HG03439 (cell line): ENCODE results near the gene ADAM10.

Source experiments
- ATAC-seq: cut with Tn5 transposase; IDR thresholded peaks from one replicate; pipeline ENCODE4 v1.9.1; 2021; ENCODE audit warnings: mild to moderate bottlenecking, moderate library complexity; ENCODE audit not compliant: unreplicated experiment

The ADAM10 gene

DNA sequence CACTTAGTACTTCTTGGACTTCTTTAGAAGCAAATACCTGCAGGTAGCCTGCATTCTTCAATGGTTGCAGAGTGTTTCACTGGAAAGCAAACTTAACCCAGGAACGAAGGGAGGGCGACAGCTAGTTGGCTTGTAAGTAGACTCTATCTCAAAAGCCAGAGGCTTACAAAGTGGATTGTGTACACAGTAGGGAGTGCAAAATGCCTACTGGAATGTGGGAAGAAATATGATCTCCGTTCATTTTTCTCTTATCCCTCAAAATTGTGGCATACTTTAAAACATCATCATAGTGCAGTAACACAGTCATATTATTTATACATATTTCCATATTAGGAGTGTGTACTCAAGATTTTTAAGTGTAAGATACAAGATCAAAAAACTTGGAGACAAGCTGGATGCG, 162.0 kb downstream of the ADAM10 start:
- no peak for ATAC-seq

DNA sequence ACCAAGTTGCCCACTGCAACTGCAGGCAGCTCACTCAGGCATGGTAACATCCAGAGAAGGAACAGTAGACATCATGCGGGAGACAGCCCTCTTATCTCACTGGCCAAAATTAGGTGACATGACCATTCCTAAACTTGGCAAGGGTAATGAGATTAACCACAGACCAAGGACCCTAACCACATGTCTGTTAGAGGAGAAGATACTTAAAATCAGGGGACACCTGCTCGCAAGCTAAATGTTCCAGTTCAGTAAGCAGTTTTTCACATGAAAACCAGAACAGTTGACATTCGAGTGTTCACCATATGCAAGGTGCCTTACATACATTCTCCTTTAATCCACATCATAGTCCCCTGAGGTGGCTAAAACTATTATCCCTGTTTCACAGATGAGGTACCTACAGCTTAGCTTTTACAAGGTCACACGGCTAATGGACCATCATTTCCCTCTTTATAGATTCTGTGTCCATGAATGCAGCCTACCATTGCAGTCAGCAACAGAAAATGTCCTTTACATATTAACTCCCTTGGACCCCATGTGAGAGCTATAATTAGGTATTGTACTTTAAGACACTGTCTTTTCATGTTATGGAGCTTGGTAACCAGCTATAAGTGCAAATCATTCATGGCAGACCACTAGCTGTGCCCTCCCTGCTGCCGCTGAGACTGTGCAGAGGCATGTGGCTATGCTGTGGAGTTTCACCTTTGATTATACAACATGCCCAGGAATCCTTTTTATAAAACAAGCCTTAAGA, 163.6 kb downstream of the ADAM10 start:
- no peak for ATAC-seq

DNA sequence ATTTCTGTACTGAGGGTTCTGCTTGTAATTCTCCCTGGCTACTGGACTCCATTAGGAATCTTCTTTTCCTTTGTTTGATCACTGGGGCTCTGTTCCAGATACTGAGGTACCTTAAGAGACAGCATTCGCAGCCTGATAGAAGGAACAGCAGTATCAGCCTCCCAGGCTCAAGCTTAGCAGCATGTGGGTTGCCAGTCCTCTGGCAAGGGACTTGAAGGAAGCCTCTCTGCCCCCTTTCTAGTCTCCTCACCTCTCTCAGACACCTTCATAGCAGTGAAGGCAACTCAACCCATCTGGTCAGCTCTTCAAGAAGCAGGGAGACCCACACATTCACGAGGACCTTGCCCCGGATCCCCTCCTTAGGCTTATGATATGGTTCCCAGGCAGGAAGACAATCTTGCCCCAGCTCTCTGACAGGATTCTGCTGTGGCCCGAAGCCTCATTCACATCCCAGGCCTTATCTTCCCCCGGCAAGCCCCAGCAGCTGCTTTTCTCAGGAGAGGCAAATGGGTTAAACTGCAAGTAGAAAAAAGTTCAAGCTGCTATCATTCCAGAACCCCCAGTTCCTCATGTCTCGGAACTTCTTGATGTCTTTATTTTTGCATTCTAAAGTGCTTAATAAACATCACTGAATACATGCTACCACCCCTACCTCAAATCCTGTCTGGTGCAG, 164.6 kb downstream of the ADAM10 start:
- no peak for ATAC-seq

DNA sequence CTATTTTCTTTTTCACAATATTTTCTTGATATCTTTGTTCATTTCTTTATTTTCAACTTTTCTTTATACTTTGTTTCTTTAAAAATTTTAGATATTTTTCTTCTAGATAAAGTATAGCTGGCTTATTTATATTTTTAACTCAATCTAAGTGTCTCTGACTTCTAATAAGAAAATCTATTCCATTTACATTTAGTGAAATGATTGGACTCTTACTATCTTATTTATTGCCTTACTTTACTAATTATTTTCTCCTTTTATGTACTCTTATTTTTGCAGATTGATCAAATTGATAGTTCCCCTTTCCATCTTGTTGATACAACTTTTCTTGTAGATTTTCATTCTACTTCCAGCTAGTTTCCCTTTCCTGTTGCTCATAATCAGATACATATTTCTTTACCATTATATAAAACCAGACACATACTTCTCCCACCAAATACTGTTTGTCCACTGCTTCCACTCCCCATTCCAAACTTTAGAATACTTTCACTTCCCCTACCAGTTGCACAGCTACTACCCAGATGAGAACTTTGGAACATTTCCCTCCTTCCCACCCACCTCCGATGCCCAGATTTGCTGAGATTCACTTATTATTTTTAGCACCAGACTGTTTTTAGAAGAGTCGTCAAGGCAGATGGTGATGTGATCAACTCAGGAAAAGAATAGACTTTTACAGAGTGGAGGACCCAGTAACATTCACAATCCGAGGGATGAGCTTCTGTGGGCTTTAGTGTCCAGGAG, 166.2 kb downstream of the ADAM10 start:
- ATAC-seq, result no peak

DNA sequence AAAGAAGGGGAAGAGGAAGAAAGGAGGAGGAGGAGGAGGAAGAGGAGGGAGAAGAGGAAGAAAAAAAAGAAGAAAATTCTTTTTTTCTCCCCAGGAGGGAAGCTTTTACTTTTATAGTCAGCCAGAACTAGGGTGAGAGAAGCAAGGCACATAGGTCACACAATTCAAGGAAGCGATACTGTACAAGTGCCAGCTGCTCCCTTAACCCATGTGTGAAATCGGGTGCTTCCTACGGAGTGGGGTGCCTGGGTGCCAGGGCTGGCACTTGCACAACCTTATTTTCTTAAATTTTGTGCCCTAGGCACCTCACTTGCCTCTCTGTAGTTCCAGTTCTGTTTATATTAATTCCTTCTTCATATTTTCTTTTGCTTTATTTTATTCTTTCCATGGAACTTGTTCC, 167.3 kb downstream of the ADAM10 start:
- ATAC-seq, result no peak

DNA sequence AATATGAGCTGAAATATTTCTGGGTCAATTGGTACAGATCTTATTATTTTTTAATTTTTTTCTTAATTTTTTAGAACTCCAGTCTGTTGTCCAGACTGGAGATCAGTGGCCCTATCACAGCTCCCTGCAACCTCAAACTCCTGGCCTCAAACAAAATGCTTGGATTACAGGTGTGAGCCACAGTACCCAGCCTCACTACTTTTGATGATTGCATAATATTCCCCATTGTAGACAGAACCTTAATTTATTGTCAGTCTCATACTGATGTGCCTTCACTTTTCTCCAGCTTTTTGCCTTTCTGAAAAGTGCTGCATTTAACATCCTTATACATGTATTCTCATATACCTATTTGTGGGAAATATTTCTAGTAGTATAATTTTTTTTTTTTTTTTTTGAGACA, 172.8 kb downstream of the ADAM10 start:
- ATAC-seq, result no peak

DNA sequence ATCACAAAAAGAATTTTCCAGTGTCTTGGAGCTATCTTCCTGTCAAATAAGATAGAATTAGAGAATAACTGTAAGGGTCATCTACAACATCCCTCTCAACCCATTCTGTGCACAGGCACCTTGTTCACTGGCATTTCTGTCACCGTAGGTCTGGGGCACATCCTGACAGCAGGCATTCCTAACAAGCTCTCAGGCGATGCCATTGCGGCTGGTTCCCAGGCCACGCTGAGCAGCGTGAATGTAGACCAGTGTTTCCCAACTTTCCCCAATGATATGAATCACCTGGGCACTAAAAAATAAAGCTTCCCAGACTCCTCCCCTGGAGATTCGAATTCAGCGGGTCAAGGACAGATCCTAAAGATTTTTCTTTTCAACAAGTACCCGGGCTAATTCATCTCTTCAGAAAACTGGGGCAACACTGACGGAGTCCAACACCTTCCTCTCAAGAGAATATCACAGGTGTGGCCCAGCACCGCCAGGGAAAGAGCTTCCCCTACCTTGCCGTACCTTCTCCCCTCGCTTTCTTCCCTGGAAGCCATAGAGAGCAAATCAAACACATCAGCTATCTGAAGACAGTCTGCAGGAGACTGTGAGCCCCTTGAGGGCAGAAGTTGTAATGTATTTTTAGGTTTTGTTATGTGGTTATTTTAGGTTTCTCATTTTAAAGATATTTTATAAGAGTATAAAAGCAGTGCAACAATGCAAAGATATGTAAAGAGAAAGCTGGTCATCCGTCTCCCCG, 174.3 kb downstream of the ADAM10 start:
- ATAC-seq, result no peak

DNA sequence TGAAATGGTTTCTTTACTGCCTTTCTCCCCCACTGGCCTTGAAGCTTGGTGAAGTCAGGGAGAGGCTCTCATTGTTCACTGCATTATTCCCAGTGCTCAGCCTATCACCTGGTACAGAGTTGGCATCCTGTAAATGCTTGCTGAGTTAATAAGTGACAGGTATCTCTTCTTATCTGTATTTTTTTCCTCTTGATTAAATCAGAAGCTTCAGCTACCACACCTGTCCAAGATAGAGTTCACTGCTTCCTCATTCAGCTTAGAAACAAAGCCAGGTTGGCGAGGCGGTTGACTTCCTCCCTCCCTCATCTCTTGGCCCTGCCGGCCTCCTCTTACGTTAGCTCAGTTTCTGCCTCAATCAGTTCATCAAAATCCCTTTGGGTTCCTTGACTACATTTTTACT, 174.9 kb downstream of the ADAM10 start:
- ATAC-seq, result no peak

DNA sequence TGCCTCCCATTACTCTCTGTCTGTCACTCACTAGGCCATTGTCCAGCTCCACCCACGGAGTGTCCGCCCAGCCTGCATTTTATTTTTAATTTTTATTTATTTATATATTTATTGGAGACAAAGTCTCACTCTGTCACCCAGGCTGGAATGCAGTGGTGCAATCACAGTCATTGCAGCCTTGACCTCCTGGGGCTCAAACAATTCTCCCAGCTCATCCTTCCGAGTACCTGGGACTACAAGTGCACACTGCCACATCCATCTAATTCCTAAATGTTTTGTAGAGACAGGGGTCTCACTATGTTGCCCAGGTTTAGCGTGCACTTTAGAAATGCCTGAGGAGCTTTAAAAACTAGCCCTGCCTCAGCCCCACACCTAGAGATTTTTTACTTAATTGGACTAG, 176.2 kb downstream of the ADAM10 start:
- no peak for ATAC-seq

DNA sequence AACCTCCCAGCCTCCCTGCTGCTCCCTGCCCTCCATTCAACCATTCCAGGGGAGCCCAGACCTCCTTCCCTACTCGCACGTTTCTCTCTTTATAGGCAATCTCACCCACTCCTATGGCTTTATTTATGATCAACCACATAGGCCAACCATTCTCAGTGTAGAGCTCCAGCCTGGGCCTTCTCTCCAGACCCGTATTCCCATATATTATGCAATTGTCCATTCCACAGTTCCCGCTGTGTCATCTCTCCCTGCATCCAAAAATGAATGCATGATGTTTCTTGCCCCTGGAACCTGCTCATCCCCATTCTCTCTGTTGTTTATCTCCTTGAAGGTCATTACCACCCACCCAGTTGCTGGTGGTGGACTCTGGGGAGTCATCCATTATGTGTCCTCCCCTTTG, 177.0 kb downstream of the ADAM10 start:
- no peak for ATAC-seq

DNA sequence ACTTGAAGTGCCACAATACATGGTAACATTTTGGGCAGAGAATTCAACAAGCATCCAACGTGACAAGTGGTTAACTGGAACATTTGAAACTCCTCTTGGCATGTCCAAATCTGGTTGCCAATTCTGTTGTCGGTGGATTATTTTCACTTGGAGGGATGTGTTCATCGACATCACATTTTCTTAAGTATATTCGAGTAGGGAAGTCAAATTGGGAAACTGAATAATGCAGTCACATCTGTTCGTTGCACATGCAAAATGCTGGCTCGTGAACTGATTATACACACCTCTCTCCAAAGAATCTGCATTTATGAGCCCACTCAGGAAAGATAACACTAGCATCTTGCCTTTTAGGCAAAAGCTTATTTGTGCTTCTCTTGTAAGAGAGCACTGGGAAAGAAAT, 178.0 kb downstream of the ADAM10 start:
- ATAC-seq, result no peak

DNA sequence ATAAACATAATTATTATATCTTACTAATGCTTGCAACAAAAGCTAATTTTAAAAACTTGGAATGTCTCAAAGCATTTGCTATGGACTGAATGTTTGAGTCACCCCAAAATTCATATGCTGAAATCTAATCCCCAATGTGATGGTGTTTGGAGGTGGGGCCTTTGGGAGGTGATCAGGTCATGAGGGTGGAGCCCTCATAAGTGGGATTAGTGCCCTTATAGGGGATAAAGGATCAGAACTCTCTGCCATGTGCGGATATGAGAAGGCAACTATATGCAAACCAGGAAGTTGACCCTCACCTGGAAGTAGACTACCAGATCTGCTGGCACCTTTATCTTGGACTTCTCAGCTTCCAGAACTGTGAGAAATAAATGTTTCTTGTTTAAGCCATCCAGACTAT, 180.1 kb downstream of the ADAM10 start:
- no peak for ATAC-seq

DNA sequence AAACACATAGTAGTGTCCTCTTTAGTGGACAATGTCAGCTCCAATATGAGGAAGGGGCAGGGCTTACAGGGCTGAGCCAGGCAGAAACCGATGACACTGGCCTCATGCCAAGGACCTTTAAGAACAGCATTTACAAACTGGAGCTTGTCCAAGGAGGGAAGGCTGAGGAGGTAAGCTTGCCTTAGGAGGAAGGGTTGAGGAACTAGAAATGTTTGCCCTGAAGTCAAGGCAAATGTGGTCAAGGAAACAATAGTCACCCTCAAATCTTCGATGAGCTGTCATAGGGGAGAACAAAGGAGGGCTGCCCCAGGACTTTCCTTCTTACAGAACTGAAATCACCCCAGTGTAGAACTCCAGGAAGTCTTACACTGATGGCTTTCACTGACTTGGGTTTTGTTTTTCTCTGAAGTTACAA, 181.3 kb downstream of the ADAM10 start:
- no peak for ATAC-seq

DNA sequence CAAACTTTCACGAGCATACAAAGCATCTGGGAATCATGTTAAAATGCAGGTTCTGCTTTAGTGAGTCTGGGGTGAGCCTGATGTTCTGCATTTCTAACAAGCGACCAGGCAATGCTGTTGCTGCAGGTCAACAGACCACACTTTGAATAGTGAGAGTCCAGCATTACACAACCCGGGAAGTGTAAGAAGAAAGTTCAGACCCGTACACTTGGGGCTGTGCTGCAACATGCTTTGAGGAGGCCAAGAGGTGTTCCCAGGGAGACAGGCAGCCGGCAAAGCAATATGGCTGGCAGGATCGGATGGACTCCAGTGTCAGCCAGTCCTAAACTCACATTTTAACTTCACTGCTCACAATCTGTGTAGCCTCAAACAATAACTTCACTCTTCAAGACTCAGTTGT, 183.5 kb downstream of the ADAM10 start:
- no peak for ATAC-seq

DNA sequence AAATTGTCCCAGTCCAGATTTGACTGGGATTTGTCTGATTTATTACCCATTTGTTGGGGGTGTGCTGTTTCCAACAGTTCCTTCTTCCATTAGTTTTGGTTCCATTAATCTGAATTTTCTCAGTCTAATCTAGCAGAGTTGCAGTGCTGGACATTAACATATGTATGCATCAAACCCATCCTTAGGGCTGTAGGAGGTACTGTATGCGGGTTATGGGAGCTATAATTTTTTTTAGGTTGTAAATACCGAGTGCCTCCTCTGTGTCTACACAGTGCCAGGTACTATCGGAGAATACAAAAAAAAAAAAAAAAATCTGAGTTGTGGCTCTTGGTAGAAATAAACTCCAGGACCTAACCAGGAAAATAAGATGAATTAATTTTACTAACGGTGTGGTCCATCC, 183.9 kb downstream of the ADAM10 start:
- no peak for ATAC-seq

DNA sequence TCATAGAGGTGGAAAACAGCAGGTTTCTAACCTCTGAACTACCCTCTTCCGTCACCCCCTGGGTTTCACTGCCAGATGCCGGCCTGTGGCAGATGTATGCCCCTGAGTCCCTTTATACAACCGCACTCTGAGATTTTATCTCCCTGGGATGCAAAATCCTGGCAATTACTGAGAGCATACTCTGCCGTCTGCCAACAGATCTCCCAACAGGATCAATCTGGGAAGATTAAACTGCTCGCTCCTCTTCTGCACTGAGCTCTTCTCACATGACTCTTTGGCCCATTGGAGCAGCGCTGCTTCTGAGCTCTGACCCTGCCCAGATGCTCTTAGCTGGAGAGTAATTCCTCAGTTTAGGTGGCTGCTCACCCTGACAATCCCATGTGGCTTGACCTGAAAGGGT, 184.5 kb downstream of the ADAM10 start:
- no peak for ATAC-seq

DNA sequence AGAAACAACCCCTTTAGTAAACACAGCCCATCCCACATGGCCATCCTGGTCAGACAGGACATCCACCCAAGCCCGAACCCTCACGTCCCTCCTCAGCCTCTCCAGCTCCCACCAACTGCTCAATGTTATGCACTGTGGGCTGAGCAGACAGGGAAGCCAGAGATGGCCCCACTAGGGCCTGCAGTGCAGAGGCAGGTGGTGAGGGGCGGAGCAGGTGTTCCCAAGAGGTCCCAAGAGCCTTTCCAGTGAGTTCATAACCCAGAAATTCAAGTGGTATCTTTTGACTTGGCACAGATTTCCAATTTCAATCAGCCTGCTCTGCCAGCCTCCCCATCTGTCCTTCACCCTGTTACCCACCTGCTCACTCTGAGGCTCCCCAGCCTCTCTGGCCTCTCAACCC, 187.4 kb downstream of the ADAM10 start:
- ATAC-seq, result no peak

DNA sequence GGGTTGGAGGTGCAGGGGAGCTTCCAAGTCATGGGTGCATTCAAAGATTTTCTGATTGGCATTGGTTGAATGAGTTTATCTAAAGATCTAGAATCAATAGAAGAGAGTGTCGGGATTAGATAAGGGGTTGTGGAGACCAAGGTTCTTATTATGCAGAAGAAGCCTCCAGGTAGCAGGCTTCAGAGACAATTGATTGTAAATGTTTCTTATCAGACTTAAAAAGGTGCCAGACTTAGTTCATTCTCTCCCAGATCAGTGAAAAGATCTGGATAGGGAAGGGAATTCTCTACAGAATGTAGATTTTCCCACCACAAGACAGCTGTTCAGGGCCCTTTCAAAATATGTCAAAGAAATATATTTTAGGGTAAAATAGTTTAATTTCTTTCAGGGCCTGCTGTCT, 188.2 kb downstream of the ADAM10 start:
- ATAC-seq, result no peak

DNA sequence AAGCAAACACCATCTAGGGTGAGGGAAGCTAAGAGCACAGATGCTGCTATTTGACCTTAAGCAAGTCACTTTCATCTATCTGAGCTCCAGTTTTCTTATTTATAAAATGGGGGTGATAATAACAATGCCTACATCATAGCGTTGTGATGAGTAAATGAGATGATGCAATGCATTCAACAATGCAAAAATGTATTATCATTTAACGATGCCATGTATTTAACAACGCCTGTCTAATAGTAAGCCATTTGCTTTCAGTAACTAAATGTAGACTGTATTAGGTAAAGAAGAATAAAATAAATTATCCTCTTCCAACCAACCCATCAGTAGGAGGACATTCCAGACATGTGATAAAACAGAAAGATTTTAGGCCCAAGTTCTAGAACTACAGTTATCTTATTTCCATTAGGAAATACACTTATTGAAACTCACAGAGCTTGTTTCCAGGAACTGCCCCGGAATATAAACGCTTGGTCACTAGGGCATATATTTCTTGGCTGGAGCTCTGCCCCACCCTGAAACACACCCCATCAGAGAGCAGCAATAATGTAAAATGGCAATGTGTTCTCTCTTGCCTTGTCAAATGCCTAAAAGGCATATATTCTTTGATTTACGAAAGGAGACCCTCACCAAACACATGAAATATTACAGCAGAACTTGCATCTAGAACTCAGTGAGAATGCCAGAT, 189.5 kb downstream of the ADAM10 start:
- no peak for ATAC-seq

DNA sequence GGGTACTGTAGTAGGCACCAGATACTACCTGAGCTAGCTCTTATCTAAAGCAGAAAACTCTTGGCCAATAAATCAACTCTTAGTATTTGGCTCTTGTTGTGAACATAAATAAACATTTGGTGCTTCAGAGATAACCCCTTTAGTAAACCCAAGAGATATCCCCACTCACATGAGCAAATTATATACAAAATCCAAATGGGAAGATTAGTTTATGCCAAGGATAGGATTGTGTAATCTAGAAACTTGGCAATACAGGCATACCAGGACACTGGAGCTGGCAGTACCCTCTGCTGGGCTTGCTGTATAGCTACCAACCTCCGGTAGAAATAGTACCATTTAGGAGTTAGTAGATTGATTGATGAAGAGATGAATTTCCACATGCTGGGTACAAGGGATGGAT, 190.7 kb downstream of the ADAM10 start:
- no peak for ATAC-seq

DNA sequence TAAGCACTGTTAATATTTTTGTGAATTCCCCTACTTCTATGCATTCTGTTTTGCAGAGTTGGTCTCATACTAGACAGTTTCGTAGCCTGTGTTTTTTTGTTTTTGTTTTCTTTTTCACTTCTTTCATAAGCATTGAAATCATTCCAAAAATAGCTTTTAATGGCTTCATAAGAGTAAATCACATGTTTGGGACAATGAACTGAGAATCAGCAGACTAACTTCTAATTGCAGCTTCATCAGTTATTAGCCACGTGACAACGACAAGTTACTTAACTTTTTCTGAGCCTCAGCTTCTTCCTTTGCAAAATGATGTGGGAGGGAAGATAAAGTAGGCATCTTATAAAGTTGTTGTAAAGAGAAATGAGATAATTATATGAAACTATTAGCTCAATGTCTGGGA, 193.0 kb downstream of the ADAM10 start:
- no peak for ATAC-seq
